Adrenal gland (tissue), 5 donors: ENCODE measurements around the gene NHEJ1.

ENCODE experiments used
- POLR2A ChIP-seq, 2 donors: fragments of 450-650 bp; IDR thresholded peaks; one replicate each; pipeline ENCODE4 v1.6.1; 2017; ENCODE audit warnings: antibody characterized with exemption in 2 of 2, mild to moderate bottlenecking in 2 of 2, moderate library complexity in 1 of 2
- TF ChIP-seq, protein P1 (sequence below), 6 experiments: fragments of 450-650 bp in 4 of 6; fragments of 200-600 bp in 2 of 6; sonication (generic) in 1 of 6; IDR thresholded peaks; 1 replicate in 5 of 6; 2 replicates in 1 of 6; pipeline versions ENCODE4 v1.5.1 to v1.8.0; 2016 to 2021; ENCODE audit warnings: antibody characterized with exemption in 6 of 6, mild to moderate bottlenecking in 2 of 6, moderate library complexity in 1 of 6
- donor health status: DM: no; HTN: no; CAD: no.

DNA sequence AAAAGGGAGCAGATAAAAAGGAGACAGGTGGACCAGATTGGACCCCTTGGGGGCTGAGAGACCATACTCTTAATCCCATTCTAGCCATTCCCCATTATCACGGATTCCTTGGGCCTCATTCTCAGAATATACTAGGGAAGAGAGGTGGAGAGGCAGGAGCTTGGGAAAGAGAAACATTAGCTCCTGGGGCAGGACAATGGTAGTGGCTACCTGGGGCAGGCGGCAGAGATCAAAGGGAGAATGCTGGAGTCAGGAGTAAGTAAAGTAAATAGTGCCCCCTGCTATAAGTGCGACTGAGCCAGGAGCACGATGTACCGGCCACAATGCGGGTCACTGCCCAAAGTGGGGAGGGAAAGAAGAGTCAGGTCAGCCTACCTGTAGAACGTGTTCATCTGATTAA lies 79.5 kb downstream of the NHEJ1 start:
- TF ChIP-seq, protein P1, sequence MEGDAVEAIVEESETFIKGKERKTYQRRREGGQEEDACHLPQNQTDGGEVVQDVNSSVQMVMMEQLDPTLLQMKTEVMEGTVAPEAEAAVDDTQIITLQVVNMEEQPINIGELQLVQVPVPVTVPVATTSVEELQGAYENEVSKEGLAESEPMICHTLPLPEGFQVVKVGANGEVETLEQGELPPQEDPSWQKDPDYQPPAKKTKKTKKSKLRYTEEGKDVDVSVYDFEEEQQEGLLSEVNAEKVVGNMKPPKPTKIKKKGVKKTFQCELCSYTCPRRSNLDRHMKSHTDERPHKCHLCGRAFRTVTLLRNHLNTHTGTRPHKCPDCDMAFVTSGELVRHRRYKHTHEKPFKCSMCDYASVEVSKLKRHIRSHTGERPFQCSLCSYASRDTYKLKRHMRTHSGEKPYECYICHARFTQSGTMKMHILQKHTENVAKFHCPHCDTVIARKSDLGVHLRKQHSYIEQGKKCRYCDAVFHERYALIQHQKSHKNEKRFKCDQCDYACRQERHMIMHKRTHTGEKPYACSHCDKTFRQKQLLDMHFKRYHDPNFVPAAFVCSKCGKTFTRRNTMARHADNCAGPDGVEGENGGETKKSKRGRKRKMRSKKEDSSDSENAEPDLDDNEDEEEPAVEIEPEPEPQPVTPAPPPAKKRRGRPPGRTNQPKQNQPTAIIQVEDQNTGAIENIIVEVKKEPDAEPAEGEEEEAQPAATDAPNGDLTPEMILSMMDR (IDR thresholded peaks at IDR 0.05), result no peak
- no peak for TF ChIP-seq POLR2A (IDR thresholded peaks at IDR 0.05)
